ENCODE measurements around the gene KARS1. TPM values are rescaled to one million over a fixed set of nuclear protein-coding genes. Genes with fewer than 3 reads are reported as not detected.

KARS1 gene
- 160 and 162 TPM in 2 replicates for total RNA-seq

DNA sequence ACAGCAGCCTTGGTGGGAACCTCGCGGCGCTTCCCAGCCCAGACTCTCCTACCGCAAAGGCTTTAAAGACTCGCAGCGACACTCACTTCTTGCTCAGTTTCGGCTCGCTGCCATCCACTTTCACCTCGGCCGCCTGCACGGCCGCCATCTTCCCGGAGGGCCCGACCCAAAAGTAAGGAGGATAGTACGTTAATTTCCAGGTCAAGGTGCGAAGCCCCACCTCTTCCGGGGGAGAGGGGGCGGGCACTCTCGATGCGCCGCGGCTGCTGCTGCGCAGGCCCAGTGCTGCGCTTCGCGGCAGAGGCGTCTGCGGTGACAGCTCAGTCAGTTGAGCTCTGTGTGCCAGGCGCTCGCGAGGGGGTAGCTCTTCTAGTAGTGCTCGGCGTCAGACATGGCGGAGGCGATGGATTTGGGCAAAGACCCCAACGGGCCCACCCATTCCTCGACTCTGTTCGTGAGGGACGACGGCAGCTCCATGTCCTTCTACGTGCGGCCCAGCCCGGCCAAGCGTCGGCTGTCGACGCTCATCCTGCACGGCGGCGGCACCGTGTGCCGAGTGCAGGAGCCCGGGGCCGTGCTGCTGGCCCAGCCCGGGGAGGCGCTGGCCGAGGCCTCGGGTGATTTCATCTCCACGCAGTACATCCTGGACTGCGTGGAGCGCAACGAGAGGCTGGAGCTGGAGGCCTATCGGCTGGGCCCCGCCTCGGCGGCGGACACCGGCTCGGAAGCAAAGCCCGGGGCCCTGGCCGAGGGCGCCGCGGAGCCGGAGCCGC lies at the start of gene KARS1, which contains the start of gene TERF2IP:
TSS of gene KARS1 (minus strand) at position 174 of the 773 bp plus-strand sequence. CDS start at position 148, 26 bp downstream.
TSS of gene TERF2IP (plus strand) at position 282 of the 773 bp plus-strand sequence. CDS start at position 392, 110 bp downstream.

DNA sequence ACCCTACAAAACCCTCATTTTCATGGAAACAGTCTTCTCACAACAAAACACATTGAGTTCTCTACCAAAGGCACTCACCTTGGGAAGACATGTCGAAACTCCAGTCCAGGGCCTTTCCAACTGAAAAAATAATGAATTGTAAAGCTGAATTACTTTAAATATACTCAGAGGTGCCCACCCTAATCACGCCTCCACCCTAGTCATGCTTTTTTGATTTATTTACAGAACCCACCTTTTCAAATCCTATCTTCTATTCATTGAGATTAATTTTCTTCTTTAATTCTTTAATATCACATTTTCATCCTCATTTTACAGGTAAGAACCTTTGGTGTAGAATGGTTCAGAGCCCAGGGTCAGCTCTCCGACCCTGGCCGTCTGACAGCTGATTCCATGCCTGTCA lies 29.4 kb upstream of the KARS1 start, which contains the start of gene CPHXL2:
TSS of gene CPHXL2 (minus strand) at position 101 of the 400 bp plus-strand sequence. CDS start at position 91, 10 bp downstream.

DNA sequence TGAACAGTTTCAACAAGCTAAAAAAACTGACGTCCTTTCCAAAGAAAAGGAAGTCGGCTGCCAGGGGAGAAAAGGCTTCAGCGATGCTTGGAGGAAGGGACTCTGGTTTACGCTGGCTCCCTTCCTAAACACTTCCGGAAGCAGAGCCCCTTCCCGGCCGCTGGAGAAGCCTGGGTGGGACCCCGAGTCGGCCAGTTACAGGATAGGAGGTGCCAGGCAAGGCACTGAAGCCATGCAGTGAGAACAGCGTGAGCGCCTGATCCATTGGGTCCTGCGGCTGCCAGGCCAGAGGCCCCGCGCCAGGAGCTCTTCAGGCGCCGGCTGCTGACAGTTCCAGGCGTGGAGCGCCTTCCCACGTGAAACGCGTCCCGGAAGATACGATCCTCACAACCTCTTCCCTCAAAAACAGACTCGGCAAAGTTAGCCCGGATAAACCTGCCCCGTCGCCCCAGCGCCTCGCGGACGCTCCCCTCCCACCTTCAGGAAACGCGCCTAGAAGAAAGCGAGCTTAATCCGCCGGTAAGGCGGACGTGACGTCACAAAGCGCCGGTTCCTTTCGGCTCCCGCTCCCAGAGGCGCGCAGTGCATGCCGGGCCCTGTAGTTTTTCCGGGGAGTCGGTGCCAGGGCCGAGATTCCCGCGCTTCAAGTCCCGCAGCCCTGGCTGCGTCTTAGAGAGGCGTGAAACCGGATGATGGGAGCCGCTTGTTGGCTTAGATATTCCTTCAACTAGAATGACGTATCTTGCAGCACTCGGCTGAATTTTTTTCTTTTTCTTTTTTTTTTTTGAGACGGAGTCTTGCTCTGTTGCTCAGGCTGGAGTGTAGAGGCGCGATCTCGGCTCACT lies 24.5 kb downstream of the KARS1 start, which contains the start of gene ADAT1:
TSS of gene ADAT1 (minus strand) at position 521 of the 845 bp plus-strand sequence. CDS start 2,482 bp downstream, outside the sequence.

Other genes starting within 250 kb of the KARS1 start
- gene CFDP1, start 214.2 kb downstream of the KARS1 start, total RNA-seq: 16.6 and 37.9 TPM in 2 replicates
- gene TMEM170A, start 183.0 kb downstream of the KARS1 start, total RNA-seq: 17.8 and 22.8 TPM in 2 replicates
- under 0.01 and 0.14 TPM in 2 replicates for gene CHST6, start 152.2 kb downstream of the KARS1 start, total RNA-seq
- under 0.01 TPM in 2 replicates for gene CHST5, start 111.6 kb downstream of the KARS1 start, total RNA-seq
- gene TMEM231, start 91.4 kb downstream of the KARS1 start, total RNA-seq: 14.7 and 27.8 TPM in 2 replicates
- gene GABARAPL2, start 81.3 kb downstream of the KARS1 start, total RNA-seq: 30.8 and 44.6 TPM in 2 replicates
- 56.9 and 80.6 TPM in 2 replicates for gene ADAT1, start 24.4 kb downstream of the KARS1 start, total RNA-seq
- gene TERF2IP, start 108 bp upstream of the KARS1 start, total RNA-seq: 31.5 and 34.8 TPM in 2 replicates
- gene CPHXL2, start 29.3 kb upstream of the KARS1 start, total RNA-seq: not detected in 2 replicates
- gene DUXB, start 53.8 kb upstream of the KARS1 start, total RNA-seq: not detected in 2 replicates
- gene CPHXL, start 78.8 kb upstream of the KARS1 start, total RNA-seq: not detected in 2 replicates

Measured in placental pericyte (primary cell).